ENCODE measurements around the gene ADAMTS14.

GRCh38 chr10:70780370-70780760 lies 108.1 kb downstream of the ADAMTS14 start:
- TF ChIP-seq CTCF (IDR thresholded peaks at IDR 0.05): no peak
- no peak for TF ChIP-seq POLR2A (IDR thresholded peaks at IDR 0.05)
- TF ChIP-seq POLR2AphosphoS5 (IDR thresholded peaks at IDR 0.05): no peak
